ENCODE measurements around the gene ASRGL1.

- TF ChIP-seq POLR2A (IDR thresholded peaks at IDR 0.05), result no peak
- TF ChIP-seq, protein P1, sequence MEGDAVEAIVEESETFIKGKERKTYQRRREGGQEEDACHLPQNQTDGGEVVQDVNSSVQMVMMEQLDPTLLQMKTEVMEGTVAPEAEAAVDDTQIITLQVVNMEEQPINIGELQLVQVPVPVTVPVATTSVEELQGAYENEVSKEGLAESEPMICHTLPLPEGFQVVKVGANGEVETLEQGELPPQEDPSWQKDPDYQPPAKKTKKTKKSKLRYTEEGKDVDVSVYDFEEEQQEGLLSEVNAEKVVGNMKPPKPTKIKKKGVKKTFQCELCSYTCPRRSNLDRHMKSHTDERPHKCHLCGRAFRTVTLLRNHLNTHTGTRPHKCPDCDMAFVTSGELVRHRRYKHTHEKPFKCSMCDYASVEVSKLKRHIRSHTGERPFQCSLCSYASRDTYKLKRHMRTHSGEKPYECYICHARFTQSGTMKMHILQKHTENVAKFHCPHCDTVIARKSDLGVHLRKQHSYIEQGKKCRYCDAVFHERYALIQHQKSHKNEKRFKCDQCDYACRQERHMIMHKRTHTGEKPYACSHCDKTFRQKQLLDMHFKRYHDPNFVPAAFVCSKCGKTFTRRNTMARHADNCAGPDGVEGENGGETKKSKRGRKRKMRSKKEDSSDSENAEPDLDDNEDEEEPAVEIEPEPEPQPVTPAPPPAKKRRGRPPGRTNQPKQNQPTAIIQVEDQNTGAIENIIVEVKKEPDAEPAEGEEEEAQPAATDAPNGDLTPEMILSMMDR (IDR thresholded peaks at IDR 0.05), result no peak
- TF ChIP-seq POLR2AphosphoS5 (IDR thresholded peaks at IDR 0.05), result no peak
Measured at GRCh38 chr11:62387381-62387780, 50.1 kb downstream of the ASRGL1 start.
